GM23338 (cell line): ENCODE measurements around the gene ADRB2.
A peak's percentile ranks its signal among the peaks of the same experiment; 100 is the strongest.

Experiments used
- CREB1 ChIP-seq: fragments of 250-450 bp; sonication (Bioruptor Pico); IDR thresholded peaks from 2 replicates; pipeline ENCODE4 v1.5.0; 2020; ENCODE audit warnings: low read depth, mild to moderate bottlenecking, moderate library complexity
- CTCF ChIP-seq, 2 experiments: fragments of 200-600 bp in 1 of 2; sonication (generic) in 1 of 2; conservative IDR thresholded peaks; 2 replicates each; pipeline versions ENCODE4 v1.5.1 to v1.6.1; 2016 to 2017; ENCODE audit warnings: antibody characterized with exemption in 2 of 2, low read depth in 2 of 2, mild to moderate bottlenecking in 2 of 2, moderate library complexity in 1 of 2
- EZH2 ChIP-seq: fragments of 200-600 bp; sonication (generic); IDR thresholded peaks from one replicate; pipeline ENCODE4 v1.8.0; 2017; ENCODE audit warnings: antibody characterized with exemption, mild to moderate bottlenecking, low read depth; ENCODE audit not compliant: unreplicated experiment
- EZH2phosphoT487 ChIP-seq: fragments of 200-600 bp; sonication (generic); IDR thresholded peaks from one replicate; pipeline ENCODE4 v1.8.1; 2018; ENCODE audit warnings: antibody characterized with exemption; ENCODE audit not compliant: unreplicated experiment
- POLR2AphosphoS5 ChIP-seq: IDR thresholded peaks from 2 replicates; pipeline ENCODE4 v1.6.1; 2016; ENCODE audit warnings: antibody characterized with exemption, low read depth
- REST ChIP-seq: IDR thresholded peaks from one replicate; pipeline ENCODE4 v1.6.1; 2018; ENCODE audit warnings: antibody characterized with exemption; ENCODE audit not compliant: unreplicated experiment
- STAT1 ChIP-seq: IDR thresholded peaks from one replicate; pipeline ENCODE4 v1.6.1; 2016; ENCODE audit warnings: antibody characterized with exemption; ENCODE audit not compliant: unreplicated experiment

GRCh38 chr5:148820461-148821395 lies 5.7 kb upstream of the ADRB2 start:
- TF ChIP-seq REST (no peak), CTCF (conservative IDR thresholded peaks at IDR 0.05; ENCODE audit: low read depth in 2 of 2) (peak; percentile 72 to 76), EZH2phosphoT487 (no peak), EZH2 (no peak), POLR2AphosphoS5 (no peak), CREB1 (CRISPR knock-in tag) (no peak), STAT1 (no peak)
